NCI-H748 (cell line): ENCODE results near the gene CA5B.
A peak's percentile ranks its signal among the peaks of the same experiment; 100 is the strongest.
"Not testable (repeated sequence)": the region's sequence is repeated elsewhere in the genome, so short reads cannot be mapped to it uniquely, and the experiment has no call there.

Experiments used
- DNase-seq: peaks from one replicate; lab custom pipeline; 2025; ENCODE audit not compliant: unreplicated experiment; lab: John Stamatoyannopoulos, UW

CA5B gene

DNA sequence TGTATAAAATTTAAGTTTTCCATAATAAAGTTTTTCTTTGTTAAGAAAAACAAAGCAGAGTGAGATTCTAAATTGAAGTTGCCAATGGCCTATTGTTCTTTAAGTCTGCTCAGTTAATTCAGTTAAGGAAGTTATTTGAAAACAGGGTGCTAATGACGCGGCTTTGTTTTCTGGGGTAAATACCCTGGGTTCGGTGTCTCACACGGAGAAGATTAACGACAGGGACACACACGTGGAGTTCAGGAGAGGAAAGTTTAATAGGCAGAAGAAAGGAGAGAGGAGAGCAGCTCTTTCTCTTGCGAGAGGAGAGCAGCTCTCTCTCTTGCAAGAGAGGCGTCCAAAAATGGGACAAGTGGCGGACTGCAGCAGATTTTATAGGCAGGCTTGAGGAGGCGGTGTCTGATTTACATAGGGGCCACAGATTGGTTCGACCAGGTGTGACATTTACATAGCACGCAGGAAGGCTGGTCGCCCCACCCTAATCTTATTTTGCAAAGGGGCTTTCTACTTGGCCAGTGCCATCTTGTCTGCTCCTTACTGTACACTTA lies 9.6 kb downstream of the CA5B start:
- DNase-seq, result no peak

GRCh38 chrX:15748841-15749240 lies 10.8 kb downstream of the CA5B start:
- no peak for DNase-seq

- no peak for DNase-seq
Measured at GRCh38 chrX:15749642-15750610, 11.9 kb downstream of the CA5B start.

DNA sequence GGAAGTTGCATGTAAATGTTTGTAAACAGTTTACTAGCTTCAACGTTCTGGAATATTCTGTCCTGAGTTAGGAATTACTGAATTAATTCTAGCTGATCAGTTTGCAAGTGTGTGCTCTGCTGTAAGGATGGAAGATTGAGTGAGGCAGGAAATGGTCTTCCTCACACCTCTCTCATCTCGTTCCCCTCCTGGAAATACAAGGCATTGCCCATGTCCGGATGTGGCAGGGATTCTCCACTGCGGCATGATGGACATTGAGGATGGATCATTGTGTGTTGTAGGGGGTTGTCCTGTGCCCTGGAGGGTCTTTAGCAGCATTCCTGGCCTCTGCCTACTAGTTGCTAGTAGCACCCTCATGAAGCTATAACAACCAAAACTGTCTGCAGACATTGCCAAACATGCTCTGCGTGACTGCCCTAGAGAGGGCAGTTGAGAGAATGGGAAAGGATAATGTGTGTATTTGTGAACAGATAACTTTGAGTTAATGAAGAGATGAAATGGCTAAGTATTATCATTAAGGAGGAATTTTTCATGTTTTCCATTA lies 12.6 kb downstream of the CA5B start:
- DNase-seq, result no peak

DNA sequence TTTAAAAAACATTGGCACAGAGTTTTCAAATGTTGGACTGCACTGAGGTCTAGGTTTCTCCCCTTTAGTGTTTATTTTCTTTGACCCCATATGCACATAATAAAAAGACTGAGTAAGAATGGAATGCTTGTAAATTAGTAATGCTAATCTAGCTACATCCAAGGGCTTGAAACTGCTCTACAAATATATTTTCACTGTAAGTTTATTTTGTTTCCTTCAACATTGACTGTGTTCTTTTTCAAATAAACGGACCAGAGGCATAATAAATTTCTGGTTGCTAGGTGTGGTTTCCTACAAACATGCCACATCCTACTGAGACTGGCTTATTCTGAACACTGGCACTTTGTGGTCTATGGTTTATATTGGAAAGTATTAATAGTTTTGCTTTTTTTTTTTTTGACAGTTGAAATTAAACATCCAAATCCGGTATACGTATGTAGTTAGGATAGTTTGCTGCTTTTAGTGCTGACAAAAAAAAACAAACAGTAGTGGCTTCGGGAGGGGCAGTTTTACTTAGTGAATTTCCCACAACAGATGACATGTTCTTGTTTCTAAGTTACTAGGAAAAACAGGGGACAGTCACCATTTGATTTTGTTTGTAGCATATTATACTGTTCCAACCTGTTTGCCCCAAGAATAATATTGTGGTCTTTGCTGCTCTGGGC lies 13.2 kb downstream of the CA5B start:
- peak; percentile 29 for DNase-seq

DNA sequence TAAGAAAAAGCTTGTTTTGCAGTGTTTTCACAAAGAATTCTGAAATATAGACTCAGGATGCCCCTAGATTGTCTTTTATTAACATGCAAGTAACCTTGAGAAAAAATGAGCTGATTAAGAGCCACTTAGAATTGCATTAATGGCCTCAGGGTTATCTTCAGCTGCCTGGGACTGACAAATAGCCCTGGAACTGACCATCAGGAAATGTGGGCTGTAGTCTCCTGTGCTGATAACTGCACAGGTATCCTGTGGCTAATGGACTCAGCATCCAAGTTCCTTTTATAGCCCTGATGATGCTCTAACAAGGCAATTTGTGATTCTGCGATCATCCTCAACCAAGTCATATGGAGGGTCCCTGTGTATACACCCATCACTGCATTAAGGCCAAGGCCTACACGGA lies 17.0 kb downstream of the CA5B start:
- no peak for DNase-seq

GRCh38 chrX:15758140-15758539 lies 20.1 kb downstream of the CA5B start:
- no peak for DNase-seq

- DNase-seq, result not testable (repeated sequence)
Measured at GRCh38 chrX:15759886-15760285, 21.8 kb downstream of the CA5B start.

DNA sequence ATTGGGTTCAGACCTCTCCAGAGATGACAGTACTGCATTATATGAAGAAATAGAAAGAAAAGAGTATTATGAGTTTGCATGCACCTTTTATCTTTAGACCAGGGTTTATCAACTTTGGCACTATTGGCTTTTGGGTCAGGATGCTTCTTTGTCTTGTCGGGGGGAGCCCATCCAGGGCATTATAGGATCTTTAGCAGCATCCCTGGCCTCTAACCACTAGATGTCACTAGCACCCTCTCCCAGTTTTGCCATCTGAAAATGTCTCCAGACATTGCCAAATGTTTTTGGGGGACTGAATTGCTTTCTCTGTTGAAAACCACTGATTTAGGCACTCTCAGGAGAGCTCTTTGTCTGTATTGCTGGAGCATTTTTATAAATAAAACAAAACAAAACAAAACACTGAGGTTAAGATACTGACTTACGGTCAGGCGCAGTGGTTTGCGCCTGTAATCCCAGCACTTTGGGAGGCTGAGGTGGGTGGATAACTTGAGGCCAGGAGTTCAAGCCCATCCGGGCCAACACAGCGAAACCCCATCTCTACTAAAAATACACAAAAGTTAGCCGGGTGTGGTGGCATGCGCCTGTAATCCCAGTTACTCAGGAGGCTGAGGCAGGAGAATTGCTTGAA lies 23.6 kb downstream of the CA5B start:
- DNase-seq, result peak; percentile 22

- no peak for DNase-seq
Measured at GRCh38 chrX:15769300-15769954, 31.4 kb downstream of the CA5B start.

DNA sequence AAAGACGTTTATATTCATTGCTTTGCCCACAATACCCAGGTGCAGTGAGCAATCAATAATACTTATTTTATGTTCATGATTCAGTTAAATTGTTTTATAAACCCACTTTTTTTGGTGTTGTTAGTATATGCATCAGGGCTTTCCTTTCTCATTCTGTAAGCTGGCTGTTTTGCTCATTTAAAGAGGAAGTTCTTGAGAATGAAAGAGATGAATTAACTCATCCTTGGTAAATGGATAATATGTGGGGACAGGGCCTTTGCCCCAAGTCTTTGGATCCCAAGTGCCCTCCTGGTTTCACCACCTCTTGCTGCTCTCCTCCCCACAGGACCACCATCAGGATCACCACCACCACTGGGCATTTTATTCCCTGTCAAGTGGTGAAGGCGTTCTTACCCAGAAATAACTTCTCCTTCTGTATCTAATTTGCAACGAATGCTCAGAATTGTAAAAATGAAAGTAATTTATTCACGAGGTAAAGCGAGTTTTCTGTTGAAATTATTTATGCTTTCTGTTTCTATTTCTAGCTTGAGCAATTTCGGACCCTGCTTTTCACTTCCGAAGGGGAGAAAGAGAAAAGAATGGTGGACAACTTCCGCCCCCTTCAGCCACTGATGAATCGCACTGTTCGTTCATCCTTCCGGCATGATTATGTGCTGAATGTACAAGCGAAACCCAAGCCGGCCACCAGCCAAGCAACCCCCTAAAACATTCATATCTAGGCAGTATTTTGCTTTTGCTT lies 44.1 kb downstream of the CA5B start:
- DNase-seq, result no peak

DNA sequence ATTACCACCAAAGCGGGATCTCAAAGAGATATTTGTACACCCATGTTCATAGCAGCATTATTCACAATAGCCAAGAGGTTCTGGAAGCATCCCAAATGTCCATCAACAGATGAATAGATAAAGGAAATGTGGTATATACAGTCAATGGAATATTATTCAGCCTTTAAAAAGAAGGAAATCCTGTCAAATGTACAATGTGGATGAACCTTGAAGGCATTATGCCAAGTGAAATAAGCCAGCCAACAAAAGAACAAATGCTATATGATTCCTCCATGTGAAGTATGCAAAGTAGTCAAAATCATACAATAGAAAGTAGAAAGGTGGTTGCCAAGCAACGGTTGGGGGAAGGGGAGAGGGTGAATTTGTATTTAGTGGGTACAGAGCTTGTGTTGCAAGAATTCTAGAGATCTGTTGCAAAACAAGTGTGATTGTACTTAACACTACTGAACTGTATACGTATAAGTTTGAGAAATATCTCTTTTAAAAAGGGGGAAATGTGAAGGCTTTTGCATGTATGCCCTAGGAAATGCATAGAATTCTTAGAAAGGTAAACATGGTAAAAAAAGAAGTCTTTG lies 47.2 kb downstream of the CA5B start:
- no peak for DNase-seq

GRCh38 chrX:15786915-15787314 lies 48.8 kb downstream of the CA5B start:
- DNase-seq, result no peak

DNA sequence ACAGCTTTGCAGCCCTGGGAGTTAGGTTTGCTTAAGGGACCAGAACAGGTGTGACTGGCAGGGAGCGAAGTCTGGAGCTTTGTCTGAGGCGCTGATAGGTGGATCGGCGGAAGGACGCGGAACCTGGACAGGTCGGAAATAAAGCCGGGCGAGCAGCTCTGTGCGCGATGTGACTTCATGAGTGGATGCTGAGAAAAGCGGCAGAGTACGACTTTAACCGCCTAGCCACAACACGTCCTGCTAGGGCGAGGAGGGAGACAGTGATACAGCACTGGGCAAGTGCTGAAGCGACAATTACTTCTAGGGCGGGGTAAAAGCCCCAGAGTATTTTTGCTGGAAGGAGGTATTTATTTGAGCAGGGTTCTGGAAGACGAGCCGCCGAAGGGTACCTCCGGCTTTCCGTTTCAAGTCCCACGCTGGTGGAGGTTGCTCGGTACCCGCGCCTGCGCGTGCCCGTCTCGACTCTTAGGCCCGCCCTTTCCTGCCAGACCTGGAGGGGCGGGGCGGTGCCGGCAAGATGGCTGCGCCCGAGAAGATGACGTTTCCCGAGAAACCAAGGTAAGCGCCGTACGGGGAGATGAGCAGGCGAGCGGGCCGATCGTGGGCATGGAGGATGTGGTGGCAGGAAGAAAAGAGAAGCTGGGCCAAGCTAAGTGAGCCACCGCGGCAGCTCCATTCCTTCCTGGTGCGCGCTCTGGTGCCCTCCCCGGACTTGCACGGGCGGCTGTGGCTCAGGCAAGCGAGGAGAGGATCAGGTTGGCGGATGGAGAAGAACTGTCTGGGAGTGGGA lies 52.1 kb downstream of the CA5B start, which contains the start of gene ZRSR2:
Gene ZRSR2, plus strand, starts transcription at position 506 of the 790 bp plus-strand sequence. Its CDS starts 12 bp downstream, at position 518.
- DNase-seq, result peak; percentile 90

- no peak for DNase-seq
Measured at GRCh38 chrX:15790769-15791290, 52.8 kb downstream of the CA5B start.

DNA sequence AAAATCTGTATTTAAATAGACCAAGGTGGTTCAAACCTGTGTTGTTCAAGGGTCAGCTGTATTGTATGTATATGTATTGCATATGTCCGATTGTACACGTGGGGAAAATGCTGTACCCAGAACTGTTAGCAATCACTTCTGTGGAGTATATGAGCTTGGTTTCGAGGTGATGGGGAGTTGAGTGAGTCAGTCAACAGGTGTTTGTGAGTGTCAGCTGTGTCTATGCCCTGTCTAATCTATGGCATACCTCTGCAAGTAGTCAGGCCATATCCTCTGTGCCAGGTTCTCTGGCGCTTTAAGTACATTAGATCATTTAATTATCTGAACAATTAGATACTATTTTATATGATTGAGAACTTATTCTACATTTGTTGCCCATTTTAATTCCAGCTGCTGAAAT lies 59.6 kb downstream of the CA5B start:
- no peak for DNase-seq

GRCh38 chrX:15804563-15804962 lies 66.5 kb downstream of the CA5B start:
- DNase-seq, result no peak

GRCh38 chrX:15808254-15808653 lies 70.2 kb downstream of the CA5B start:
- DNase-seq, result no peak
